Fibroblast of mammary gland (primary cell): ENCODE data around the gene PBX4.

Experiments
- DNase-seq: peaks from one replicate; pipeline ENCODE4 v3.0.0-alpha.2; 2010; ENCODE audit warnings: low read depth
- H3K4me3 ChIP-seq: 2 replicates; pipeline ENCODE4 v1.5.1; 2011; ENCODE audit warnings: low read depth, mild to moderate bottlenecking, low read length, moderate library complexity; ENCODE audit not compliant: control insufficient read depth
- TF ChIP-seq, protein P1 (sequence below): conservative IDR thresholded peaks from 2 replicates; pipeline ENCODE4 v1.5.1; 2011; ENCODE audit warnings: low read depth, low read length, inconsistent platforms; ENCODE audit not compliant: control insufficient read depth, insufficient read depth

Gene PBX4

DNA sequence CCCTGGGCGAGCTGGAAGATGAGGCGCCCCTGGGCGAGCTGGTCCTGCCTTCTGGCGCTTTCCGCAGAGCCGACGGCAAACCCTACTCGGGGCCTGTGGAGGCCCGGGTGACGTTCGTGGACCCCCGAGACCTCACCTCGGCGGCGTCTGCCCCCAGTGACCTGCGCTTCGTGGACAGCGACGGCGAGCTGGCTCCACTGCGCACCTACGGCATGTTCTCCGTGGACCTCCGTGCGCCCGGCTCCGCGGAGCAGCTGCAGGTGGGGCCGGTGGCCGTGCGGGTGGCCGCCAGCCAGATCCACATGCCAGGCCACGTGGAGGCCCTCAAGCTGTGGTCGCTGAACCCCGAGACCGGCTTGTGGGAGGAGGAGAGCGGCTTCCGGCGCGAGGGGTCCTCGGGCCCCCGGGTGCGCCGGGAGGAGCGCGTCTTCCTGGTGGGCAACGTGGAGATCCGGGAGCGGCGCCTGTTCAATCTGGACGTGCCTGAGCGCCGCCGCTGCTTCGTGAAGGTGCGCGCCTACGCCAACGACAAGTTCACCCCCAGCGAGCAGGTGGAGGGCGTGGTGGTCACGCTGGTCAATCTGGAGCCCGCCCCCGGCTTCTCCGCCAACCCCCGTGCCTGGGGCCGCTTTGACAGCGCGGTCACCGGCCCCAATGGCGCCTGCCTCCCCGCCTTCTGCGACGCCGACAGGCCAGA lies 74.1 kb downstream of the PBX4 start:
- DNase-seq, result no peak
- TF ChIP-seq, protein P1, sequence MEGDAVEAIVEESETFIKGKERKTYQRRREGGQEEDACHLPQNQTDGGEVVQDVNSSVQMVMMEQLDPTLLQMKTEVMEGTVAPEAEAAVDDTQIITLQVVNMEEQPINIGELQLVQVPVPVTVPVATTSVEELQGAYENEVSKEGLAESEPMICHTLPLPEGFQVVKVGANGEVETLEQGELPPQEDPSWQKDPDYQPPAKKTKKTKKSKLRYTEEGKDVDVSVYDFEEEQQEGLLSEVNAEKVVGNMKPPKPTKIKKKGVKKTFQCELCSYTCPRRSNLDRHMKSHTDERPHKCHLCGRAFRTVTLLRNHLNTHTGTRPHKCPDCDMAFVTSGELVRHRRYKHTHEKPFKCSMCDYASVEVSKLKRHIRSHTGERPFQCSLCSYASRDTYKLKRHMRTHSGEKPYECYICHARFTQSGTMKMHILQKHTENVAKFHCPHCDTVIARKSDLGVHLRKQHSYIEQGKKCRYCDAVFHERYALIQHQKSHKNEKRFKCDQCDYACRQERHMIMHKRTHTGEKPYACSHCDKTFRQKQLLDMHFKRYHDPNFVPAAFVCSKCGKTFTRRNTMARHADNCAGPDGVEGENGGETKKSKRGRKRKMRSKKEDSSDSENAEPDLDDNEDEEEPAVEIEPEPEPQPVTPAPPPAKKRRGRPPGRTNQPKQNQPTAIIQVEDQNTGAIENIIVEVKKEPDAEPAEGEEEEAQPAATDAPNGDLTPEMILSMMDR, result no peak
- no peak overlapping the region for H3K4me3 ChIP-seq

DNA sequence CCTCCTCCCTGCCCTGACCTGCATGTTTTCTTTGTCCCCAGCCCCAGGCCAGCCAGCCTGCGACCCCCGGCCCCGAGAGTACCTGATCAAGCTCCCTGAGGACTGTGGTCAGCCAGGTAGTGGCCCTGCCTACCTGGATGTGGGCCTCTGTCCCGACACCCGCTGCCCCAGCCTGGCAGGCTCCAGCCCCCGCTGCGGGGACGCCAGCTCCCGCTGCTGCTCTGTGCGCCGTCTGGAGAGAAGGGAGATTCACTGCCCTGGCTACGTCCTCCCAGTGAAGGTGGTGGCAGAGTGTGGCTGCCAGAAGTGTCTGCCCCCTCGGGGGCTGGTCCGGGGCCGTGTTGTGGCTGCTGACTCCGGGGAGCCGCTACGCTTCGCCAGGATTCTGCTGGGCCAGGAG lies 74.8 kb downstream of the PBX4 start:
- no peak for DNase-seq
- H3K4me3 ChIP-seq, result no peak overlapping the region
- TF ChIP-seq, protein P1, result no peak

DNA sequence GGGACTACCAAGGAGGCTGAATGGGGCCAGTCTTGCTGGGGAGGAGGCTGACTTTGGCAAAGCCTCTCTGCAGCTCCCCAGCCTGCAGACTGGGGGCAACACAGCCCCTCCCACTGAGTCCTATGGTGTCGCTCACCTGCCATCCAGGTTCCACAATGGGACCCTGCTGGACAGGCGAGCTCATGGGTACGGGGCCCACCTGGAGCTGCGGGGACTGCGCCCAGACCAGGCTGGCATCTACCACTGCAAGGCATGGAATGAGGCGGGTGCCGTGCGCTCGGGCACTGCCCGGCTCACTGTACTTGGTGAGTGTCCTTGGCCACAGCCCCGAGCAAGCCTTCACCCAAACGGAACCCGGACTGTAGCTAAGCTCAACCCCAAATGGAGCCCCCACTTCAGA lies 75.4 kb downstream of the PBX4 start:
- no peak overlapping the region for H3K4me3 ChIP-seq
- no peak for DNase-seq
- TF ChIP-seq, protein P1, result no peak

DNA sequence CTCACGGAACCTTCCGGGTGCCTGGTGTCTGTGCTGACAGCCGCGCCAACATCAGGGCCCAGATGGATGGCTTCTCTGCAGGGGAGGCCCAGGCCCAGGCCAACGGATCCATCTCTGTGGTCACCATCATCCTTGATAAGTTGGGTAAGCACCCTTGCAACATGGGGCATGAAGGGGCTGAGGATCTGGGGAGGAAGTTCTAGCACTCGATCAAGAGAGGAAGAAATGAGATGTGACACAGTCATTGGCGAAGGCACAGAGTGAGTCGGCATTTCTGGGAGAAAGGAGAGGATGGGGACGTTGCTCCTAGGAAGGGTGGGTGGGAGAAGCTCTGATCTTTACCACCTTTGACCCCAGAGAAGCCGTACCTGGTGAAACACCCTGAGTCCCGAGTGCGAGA lies 76.0 kb downstream of the PBX4 start:
- TF ChIP-seq, protein P1, result no peak
- no peak for DNase-seq
- no peak overlapping the region for H3K4me3 ChIP-seq

DNA sequence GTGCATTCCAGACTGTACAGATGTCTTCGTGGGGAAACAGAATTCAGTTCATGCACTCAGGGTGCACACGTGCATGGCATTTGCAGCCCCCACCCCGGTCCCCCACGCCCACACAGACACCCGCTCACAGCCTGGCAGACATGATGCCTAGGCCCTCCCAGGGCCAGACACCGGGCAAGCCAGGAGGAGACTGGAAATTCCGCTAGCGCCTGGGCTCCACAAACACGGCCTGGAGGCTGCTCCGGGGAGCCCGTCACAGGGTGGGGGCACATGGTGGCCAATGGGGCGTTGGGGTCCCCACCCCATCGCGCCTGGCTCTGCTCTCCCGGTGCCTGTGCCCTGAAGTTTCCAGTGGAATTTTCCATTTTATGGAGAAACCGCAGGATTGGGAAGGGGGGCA lies 76.9 kb downstream of the PBX4 start:
- H3K4me3 ChIP-seq, result no peak overlapping the region
- no peak for DNase-seq
- TF ChIP-seq, protein P1, result no peak

DNA sequence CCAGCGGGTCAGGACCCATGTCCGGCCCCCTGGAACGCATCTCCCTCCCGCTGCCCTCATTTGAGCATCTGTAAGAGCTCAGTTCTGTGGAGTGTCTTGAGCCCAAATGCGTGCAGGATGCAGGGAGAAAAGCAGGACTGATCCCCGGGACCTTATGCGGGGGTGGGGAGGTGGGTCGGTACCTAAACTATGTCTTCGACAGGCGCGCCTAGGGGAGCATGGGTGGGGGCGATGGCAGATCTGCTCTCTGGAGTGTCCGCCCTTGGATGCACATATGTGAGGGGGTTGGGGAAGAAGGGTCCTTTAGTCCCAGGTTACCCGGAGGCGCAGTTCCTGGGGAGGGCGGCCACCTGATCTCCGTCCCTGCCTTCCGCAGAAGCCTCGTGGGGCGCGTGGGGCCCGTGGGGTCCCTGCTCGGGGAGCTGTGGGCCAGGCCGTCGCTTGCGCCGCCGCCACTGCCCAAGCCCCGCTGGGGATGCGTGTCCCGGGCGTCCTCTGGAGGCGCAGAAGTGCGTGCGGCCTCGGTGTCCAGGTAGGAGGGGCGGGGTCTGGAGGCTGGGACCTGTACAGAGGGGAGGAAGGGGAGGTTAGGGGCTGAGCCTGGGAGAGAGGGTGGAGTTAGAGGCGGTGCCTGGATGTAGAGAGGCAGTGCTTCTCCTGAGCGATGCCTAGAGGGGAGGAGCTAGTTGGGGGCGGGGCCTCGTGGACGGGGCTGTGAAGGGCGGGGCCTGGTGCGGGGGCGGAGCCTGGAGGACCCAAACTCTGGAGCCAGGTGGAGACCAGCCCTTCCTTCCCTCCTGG lies 77.6 kb downstream of the PBX4 start:
- DNase-seq, result no peak
- no peak overlapping the region for H3K4me3 ChIP-seq
- TF ChIP-seq, protein P1, result no peak
